Skin epidermis (tissue), 12 donors: ENCODE results near the gene PRX.
A peak's percentile ranks its signal among the peaks of the same experiment; 100 is the strongest.
"Not testable (repeated sequence)": the region's sequence is repeated elsewhere in the genome, so short reads cannot be mapped to it uniquely, and the experiment has no call there.

Experiments
- H3K27ac ChIP-seq, 21 experiments: fragments of 200-600 bp; sonication (generic) in 11 of 21; one replicate each; pipeline ENCODE4 v1.5.0; 2020; ENCODE audit warnings: mild to moderate bottlenecking in 3 of 21, inconsistent platforms in 2 of 21, moderate library complexity in 2 of 21
- H3K4me3 ChIP-seq, 7 experiments: fragments of 200-600 bp; sonication (generic) in 2 of 7; one replicate each; pipeline ENCODE4 v1.5.0; 2020; ENCODE audit warnings: inconsistent platforms in 2 of 7, mild to moderate bottlenecking in 2 of 7, moderate library complexity in 1 of 7

Gene PRX

DNA sequence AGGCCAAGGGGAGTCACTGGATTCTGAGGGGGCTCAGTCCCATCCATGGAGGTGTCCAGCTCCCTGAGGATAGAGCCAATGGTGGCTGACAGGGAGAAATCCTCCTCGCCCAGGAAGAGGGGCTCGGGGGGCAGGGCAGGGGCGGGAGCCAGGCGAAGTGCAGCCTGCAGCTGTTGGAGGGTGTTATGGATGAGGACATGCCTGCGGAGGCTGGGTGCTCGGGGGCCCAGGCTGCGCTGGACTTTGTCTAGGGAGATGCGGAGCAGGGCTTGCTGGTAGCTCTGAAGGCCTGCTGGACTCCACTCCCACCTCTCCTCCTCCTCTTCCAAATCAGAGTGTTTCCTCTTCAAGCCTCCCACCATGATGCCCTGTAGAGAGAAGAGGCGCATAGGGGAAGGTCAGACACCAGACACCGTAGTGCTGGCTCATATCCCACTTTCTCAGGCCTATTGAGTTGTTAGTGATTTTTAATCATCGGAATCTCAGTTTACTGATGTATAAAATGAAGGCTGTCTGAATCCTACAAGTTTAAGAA is 28.6 kb upstream of the PRX start:
- H3K4me3 ChIP-seq: no peak overlapping the region

DNA sequence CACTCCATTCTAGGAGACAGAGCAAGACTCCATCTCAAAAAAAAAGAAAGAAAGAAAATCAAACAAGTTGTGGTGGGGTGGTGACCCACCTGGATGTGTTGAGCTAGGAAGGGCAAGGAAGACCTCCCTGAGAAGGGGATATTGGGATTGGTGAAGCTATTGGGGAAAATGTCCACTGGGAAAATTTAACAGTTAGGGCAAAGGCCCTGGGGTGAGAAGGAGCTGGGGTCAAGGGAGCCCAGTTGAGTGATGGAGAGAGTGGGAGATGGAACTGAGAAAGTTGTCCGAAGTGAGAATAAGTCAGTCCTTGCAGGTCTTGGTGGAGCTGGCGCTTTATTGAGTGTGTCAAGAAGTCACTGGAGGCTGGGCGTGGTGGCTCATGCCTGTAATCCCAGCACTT is 25.1 kb upstream of the PRX start:
- Histone ChIP-seq H3K27ac (no peak overlapping the region), H3K4me3 (no peak overlapping the region)

More for the DNA sequence above, 28.6 kb upstream of the PRX start:
- H3K27ac ChIP-seq: peak overlapping the region in 10 of 21 experiments; percentile 5 to 99 (median 90)

DNA sequence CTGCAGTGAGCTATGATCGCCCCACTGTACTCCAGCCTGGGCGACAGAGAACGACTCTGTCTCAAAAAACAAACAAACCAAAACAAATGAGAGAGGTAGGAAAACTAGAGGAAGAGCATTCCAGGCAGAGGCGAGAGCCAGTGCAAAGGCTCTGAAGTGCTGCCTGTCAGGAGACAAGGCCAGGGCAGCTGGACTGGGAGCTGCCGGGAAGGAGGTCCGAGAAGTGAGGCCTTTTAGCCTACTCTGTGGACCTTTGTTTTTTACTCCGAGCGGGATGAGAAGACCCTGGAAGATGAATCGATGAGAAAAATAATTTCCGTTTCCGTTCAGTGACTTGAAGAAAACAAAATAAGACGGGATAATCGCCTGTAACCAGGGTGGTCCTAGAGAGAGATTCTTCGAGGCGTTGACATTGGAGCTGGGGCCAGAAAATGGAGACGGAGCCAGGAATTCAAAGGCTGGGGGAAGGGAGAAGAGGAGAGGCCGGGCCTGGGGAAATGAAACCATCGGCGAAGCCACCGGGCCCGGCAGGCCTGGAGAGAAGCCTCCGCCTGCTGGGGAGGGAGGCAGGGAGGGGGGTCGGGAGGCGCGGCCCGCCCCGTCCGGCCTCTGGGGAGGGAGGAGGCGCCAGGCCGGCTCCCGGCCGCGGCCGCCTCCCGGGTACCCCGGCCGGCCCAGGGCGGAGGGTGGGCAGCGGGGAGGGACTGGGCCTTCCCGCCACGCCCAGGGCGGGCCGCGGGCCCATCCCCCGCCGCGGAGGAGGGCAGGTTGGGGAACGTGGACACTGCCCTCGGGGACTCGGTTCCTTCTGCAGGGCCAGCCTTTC is 20.4 kb upstream of the PRX start:
- H3K27ac ChIP-seq: peak overlapping the region; percentile 40 to 98 (median 92)
- H3K4me3 ChIP-seq: peak overlapping the region; percentile 22 to 44 (median 32)

DNA sequence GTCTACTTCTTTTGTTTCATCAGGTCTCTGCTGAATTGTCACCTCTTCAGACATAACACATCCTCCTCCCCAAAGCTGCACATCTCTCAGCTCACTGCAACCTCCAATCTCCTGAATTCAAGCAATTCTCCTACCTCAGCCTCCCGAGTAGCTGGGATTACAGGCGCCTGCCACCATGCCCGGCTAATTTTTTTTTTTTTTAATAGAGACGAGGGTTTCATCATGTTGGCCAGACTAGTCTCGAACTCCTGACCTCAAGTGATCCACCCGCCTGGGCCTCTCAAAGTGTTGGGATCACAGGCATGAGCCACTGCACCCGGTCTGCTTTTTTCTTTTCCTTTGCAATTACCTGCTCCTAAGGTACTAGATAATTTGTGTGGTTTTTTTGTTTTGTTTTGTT is 19.6 kb upstream of the PRX start:
- H3K27ac ChIP-seq: peak overlapping the region in 20 of 21 experiments; percentile 82 to 98 (median 92)
- peak overlapping the region in 6 of 7 experiments; percentile 22 to 44 (median 34) for H3K4me3 ChIP-seq

DNA sequence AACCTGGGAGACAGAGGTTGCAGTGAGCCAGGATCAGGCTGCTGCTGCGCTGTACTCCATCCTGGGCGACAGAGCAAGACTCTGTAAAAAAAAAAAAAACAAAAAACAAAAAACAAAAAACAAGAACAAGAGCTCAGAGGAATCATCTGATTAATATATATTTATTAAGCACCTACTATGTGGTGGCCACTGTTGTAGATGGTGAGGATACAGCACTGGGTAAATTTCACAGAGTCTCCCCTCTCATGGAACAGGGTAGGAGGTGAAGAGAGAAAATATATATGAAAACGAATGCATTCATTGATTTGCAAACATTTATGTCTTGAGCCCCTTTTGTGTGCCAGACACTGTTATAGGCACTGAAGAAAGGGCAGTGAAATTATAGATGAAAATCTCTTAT is 18.5 kb upstream of the PRX start:
- H3K4me3 ChIP-seq: no peak overlapping the region
- peak overlapping the region in 1 of 21 experiments; percentile 94 for H3K27ac ChIP-seq

DNA sequence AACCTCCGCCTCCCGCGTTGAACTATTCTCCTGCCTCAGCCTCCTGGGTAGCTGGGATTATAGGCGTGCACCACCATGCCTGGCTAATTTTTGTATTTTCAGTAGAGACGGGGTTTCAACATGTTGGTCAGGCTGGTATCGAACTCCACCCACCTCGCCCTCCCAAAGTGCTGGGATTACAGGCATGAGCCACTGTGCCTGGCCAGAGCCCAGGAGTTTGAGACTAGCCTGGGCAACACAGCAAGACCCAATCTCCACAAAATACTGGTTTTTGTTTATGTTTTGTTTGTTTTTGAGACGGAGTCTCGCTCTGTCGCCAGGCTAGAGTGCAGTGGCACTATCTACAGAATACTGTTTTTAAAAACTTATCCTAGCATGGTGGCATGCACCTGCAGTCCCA is 17.1 kb upstream of the PRX start:
- H3K4me3 ChIP-seq, H3K27ac ChIP-seq: not testable (repeated sequence)

DNA sequence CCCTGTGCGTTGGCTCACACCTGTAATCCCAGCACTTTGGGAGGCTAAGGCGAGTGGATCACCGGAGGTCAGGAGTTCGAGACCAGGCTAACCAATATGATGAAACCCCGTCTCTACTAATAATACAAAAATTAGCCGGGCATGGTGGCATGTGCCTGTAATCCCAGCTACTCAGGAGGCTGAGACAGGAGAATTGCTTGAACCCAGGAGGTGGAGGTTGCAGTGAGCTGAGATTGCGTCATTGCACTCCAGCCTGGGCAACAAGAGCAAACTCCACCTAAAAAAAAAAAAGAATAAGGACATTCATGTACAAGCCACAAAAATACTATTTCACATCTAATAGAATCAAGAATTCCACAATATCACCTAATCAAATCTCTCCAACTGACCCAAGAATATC is 15.0 kb upstream of the PRX start:
- H3K4me3 ChIP-seq, H3K27ac ChIP-seq: not testable (repeated sequence)

DNA sequence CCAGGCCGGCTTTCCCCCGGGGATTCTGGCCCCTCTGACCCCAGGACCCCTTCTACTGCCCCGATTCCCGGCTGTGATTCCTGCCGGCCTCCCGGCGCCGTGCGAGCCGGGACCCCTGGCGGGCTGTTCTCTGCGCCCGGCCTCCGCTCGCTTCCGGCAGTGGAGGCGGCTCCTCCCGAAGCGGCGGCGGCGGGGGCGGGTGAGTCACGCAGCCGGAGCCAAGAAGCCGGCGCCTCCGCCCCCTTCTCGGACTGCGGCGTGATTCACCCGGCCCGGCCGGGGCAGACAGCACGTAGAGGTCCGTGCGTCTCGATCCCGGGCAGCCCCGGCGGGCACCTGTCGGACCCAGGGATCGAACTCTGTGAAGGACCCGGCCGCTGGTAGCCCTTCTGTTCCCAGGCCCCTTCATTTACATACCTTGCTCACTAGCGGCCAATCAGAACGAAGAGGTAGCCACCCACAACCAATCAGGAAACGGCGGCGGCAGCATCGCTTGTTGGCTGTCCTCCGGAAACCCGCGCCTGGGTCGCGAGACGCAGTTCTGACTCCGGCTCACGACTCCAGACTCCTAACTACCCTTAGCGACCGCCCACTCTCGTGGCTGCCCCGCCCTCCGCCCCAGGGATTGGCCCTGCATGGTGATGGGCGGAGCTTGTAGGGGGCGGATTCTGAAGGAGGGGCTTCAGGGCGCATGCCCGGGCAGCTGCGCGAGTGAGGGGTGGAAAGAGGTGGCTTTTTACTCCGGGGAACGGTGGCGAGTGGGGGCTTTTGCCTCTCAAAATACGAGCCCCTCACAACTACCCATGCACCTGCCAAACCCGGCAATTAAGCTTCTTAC is 12.5 kb upstream of the PRX start, which contains the start of gene SERTAD1:
TSS of gene SERTAD1 (minus strand) at position 543 of the 838 bp plus-strand sequence. CDS start 2,446 bp downstream, outside the sequence.
- peak within 1 kb of the TSS; percentile 94 to 100 (median 99) for H3K27ac ChIP-seq
- peak within 1 kb of the TSS; percentile 53 to 90 (median 68) for H3K4me3 ChIP-seq

DNA sequence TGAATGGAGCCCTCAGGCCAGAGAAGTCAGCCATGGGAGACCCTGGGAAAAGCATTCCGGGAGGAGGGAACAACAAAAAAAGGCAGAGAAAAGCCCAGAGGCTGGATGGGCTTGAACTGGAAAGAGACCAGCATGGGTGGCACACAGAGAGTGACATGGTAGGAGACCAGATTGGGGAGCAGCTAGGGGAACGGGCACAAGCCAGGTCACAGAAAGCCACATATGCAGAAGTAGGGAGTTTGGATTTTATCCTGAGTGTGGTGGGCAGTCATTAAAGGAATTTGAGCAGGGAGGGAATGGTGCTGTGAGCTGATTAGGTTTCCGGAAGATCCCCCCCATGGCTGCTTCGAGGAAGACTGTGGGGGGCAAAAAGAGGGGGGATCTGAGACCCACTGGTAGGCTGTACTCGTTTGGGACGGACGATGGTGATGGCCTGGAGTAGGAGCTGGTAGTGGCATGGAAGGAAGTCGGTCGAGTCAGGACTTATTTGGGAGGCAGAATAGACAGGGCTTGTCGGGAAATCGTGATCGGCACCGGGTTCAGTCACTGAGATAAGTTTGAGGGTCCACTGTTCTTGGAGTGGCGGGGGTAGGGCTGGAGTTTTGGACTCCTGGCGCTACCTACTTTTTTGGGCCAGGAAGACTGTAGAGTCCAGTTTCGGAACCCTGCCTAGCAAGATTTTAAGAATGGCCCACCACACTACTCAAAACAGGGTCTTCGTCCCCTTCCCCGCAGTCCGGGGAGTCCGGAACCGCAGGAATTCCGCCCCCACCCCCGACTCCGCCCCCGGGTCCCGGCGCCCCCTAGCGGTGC is 11.7 kb upstream of the PRX start:
- peak overlapping the region; percentile 94 to 100 (median 99) for H3K27ac ChIP-seq
- H3K4me3 ChIP-seq: peak overlapping the region; percentile 53 to 90 (median 68)

DNA sequence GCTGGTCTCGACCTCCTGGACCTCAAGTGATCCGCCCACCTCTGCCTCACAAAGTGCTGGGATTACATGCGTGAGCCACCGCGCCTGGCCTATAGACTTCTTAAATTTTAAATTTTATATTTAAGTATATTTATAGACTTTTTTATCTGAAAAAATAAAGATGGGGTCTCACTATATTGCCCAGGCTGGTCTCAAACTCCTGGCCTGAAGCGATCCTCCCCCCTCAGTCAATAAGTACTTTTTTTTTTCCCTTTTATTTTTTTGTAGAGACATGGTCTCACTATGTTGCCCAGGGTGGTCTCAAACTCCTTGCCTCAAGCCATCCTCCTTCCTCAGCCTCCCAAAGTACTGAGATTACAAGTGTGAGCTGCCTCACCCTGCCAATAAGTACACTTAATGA is 10.8 kb upstream of the PRX start:
- Histone ChIP-seq H3K4me3 (peak overlapping the region; percentile 53 to 90 (median 68)), H3K27ac (peak overlapping the region in 17 of 21 experiments; percentile 7 to 100 (median 99))

DNA sequence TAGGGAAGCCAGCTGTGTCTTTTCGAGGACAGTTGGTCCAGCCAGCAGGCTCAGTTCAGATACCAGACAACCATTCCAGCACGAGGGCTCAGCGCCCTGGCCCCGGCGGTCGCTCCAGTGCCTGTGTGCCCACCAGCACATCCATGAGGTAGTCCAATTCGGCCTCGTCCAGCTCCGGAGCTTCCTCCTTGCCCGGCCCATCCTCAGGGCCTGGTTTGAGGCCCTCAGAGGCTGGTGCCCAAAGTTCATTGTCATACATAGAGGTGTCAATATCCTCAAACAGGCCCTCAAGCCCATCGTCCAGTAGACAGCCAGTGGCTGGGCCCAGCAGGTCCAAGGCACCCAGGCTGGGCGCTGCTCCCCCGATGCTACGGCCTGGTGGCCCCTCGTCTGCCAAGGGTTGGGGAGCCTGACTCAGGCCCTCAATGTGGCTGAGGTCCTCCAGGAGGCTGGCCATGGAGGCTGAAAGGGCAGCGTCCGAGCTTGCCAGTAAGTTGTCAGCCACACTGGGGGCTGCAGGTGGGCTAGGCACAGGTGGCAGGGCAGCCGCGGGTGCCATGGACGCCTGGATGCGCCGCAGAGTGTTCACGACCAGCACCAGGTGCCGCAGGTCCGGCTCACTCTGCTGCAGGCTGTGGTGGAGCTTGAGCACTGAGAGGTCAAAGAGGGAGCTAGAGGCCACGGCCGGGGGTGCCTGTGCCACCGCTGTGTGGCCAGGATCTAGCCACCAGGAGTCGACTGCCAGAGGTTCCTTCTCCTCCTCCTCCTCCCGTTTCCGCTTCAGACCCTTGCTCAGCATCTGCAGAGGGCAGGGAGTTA is 9.8 kb upstream of the PRX start:
- Histone ChIP-seq H3K27ac (peak overlapping the region in 9 of 21 experiments; percentile 5 to 100 (median 98)), H3K4me3 (no peak overlapping the region)

DNA sequence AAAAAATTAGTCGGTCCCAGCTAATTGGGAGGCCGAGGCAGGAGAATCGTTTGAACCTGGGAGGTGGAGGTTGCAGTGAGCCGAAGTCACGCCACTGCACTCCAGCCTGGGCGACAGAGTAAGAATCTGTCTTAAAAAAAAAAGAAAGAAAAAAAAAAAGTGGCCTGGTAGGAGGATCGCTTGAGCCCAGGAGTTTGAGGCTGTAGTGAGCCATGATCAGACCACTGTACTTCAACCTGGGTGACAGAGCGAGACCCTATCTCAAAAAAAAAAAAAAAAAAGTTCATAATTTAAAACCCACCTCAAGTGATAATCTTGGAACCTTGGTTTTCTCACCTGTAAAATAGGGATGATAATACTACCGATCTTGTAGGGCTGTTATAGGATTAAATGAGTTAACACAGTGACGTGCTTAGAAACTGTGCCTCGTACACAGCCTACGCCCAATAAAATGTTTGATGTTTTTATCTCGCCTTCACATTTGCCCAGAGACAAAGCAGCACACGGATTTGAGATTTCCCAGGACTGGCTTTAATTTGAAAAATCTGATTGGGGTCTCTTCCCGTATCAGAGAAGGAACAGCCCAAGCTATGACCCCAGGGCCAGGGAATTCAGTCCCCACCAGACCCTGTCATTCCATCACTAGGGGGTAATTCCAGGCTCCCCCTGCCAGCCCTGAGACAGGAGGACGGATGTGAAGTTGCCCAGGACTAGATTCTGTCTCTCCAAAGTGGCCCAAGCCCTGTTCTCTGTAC is 9.0 kb upstream of the PRX start:
- H3K27ac ChIP-seq: peak overlapping the region; percentile 84 to 100 (median 97)
- H3K4me3 ChIP-seq: no peak overlapping the region

DNA sequence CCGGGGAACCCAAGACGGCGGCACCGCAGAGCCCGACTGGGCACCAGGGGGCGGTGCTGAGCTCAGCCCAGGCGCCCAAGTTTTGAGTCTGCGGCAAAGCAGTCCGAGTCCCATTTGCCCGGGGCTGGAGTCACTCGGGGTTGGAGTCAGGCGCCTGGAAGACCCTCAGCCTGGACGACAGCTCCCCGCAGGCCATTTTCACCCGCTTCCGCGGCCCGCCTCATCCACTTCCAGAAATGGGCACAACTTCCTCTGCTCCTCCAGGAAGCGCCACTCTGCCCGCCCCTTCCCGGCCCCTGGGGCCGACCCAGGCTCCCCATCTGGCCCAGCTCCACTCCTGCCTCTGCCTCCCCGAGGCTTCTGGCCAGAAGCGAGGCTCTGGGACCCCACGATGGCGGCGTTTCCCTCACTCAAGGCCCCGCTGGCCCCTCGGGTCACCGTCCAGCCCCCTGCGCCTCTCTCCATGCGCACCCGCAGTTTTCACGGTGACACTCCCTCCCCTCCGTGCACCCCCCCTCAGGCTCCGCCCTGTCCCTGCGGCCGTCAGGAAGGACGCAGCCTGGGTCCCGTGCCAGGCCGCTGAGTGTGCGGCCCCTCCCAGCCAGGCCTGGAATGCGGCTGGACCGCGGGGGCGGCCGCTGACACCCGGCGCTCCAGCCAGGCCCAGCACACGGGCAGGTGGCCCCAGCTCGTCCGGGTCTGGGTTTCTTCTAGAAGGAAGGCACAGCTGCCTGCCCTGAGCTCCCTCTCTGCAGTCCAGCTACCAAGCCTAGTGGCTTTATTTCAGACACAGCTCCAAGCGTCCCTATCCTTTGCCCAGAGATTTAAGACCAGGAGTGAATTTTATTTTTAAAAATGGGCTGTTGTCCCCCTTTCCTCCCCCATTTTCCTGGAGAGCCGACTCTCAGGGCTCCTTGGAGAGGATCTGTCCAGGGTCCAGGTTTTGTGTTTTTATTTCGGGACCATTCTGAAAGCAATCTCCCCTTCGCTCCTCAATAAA is 7.9 kb upstream of the PRX start:
- Histone ChIP-seq H3K27ac (peak overlapping the region; percentile 84 to 100 (median 97)), H3K4me3 (peak overlapping the region; percentile 31 to 62 (median 49))

DNA sequence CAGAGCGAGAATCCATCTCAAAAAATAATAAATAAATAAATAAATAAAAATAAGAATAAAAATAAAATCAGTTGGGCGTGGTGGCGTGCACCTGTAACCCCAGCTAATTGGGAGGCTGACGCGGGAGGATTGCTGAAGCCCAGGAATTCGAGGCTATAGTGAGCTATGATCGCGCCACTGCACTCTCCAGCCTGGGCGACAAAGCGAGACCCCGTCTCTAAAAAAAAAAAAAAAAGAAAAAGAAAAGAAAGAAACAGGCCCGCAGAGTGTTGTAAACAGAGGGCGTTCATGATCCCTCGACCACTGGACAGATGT is 7.2 kb upstream of the PRX start:
- Histone ChIP-seq H3K4me3 (peak overlapping the region; percentile 31 to 62 (median 49)), H3K27ac (peak overlapping the region; percentile 84 to 100 (median 97))

DNA sequence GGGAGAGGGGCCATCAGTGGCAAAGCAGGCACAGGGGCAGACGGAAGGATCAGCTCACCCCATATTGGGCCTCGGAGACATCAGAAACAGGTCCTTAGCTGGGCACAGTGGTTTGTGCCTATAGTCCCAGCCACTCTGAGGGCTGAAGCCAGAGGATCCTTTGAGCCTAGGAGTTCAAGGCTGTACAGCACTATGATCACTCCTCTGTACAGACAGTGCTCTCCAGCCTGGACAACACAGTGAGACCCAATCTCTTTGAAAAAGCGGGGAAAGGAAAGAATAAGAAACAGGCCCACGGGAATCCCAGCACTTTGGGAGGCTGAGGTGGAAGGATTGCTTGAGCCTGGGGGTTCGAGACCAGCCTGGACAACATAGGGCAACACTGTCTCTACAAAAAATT is 6.6 kb upstream of the PRX start:
- Histone ChIP-seq H3K4me3 (no peak overlapping the region), H3K27ac (peak overlapping the region in 2 of 21 experiments; percentile 7 to 35)

DNA sequence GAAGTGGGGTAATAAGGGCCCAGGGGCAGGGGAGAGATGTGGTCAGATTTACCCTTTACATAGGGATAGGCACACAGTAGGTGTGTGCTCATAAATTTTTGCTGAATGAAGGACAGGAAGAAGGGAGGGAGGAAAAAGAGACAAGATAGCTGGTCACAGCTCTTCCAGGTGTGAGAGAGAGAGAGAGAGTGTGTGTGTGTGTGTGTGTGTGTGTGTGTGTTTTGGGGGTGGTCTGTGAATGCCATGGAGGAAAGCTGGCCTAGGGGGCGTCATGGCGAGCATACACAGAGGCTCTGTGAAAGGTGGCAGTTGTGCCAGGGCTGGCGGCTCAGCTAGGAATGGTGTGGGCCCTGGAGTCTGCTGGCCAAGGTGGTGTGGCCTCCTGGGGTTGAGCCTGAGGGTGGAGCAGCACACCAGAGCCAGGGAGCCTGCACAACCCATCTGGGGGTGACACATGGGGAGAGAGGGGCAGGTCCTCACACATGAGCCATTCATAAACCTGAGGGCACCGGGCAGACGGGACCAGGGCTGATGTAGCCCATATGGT is 6.0 kb upstream of the PRX start:
- Histone ChIP-seq H3K4me3 (no peak overlapping the region), H3K27ac (peak overlapping the region in 2 of 21 experiments; percentile 7 to 35)
